CD14-positive monocyte (primary cell): ENCODE measurements around the gene CETP. TPM values are rescaled to one million over a fixed set of nuclear protein-coding genes. Genes with fewer than 3 reads are reported as not detected.

ENCODE experiments used
- DNase-seq, 3 donors: peaks; one replicate each; pipeline ENCODE4 v3.0.0-alpha.2; 2011 to 2022
- H2AFZ ChIP-seq: 2 replicates; pipeline ENCODE4 v1.6.0; 2012; ENCODE audit warnings: mild to moderate bottlenecking, low read depth, low read length, inconsistent platforms; ENCODE audit not compliant: insufficient read depth, poor library complexity, severe bottlenecking
- H3K27ac ChIP-seq, 2 donors: 1 replicate in 1 of 2; 2 replicates in 1 of 2; pipeline ENCODE4 v1.5.1; 2012 to 2013; ENCODE audit warnings: low read length in 2 of 2, control low read depth in 1 of 2, inconsistent platforms in 1 of 2, low read depth in 1 of 2, mild to moderate bottlenecking in 1 of 2
- H3K27me3 ChIP-seq, 2 donors: one replicate each; pipeline versions ENCODE4 v1.6.0 to v1.6.1; 2011 to 2013; ENCODE audit warnings: low read length in 2 of 2; ENCODE audit not compliant: control insufficient read depth in 2 of 2, insufficient read depth in 2 of 2
- H3K36me3 ChIP-seq, 2 donors: replicated peaks in 1 of 2; 1 replicate in 1 of 2; 2 replicates in 1 of 2; pipeline versions ENCODE4 v1.5.1 to v1.6.1; 2012 to 2013; ENCODE audit warnings: low read length in 2 of 2, control low read depth in 1 of 2, inconsistent platforms in 1 of 2, mild to moderate bottlenecking in 1 of 2; ENCODE audit not compliant: insufficient read depth in 2 of 2, control insufficient read depth in 1 of 2
- H3K4me1 ChIP-seq, 2 donors: 1 replicate in 1 of 2; 2 replicates in 1 of 2; pipeline versions ENCODE4 v1.5.1 to v1.6.1; 2012 to 2013; ENCODE audit warnings: low read length in 2 of 2, control low read depth in 1 of 2, inconsistent platforms in 1 of 2, mild to moderate bottlenecking in 1 of 2, moderate library complexity in 1 of 2; ENCODE audit not compliant: insufficient read depth in 2 of 2, control insufficient read depth in 1 of 2
- H3K4me2 ChIP-seq: replicated peaks from 2 replicates; pipeline ENCODE3; 2012; ENCODE audit warnings: low read length, moderate library complexity, mild to moderate bottlenecking; ENCODE audit not compliant: poor library complexity, severe bottlenecking; ENCODE audit errors: extremely low read depth
- H3K4me3 ChIP-seq, 3 experiments: fragments of 200-600 bp in 1 of 3; sonication (generic) in 1 of 3; replicated peaks in 1 of 3; 1 replicate in 2 of 3; 2 replicates in 1 of 3; pipeline ENCODE4 v1.5.1; 2011 to 2013; ENCODE audit warnings: low read length in 3 of 3, mild to moderate bottlenecking in 3 of 3, control low read depth in 2 of 3, low read depth in 2 of 3, inconsistent platforms in 1 of 3, moderate library complexity in 1 of 3
- H3K79me2 ChIP-seq: 2 replicates; pipeline ENCODE4 v1.6.0; 2012; ENCODE audit warnings: mild to moderate bottlenecking, control low read depth, inconsistent platforms, low read length, moderate library complexity; ENCODE audit not compliant: insufficient read depth
- H3K9ac ChIP-seq: 2 replicates; pipeline ENCODE4 v1.6.0; 2017; ENCODE audit warnings: low read length, mild to moderate bottlenecking; ENCODE audit not compliant: insufficient read depth, poor library complexity, severe bottlenecking
- H3K9me3 ChIP-seq, 2 donors: replicated peaks in 1 of 2; 1 replicate in 1 of 2; 2 replicates in 1 of 2; pipeline versions ENCODE4 v1.5.1 to v1.6.1; 2012 to 2013; ENCODE audit warnings: low read length in 2 of 2, control low read depth in 1 of 2; ENCODE audit not compliant: control insufficient read depth in 1 of 2, insufficient read depth in 1 of 2
- H4K20me1 ChIP-seq: 2 replicates; pipeline ENCODE4 v1.6.0; 2012; ENCODE audit warnings: mild to moderate bottlenecking, low read length, control low read depth, moderate library complexity; ENCODE audit not compliant: insufficient read depth
- H3K27ac Mint-ChIP-seq, 7 donors: one replicate each; pipeline ENCODE4 v1.8.0; 2020; ENCODE audit warnings: mild to moderate bottlenecking in 7 of 7, mixed read lengths in 7 of 7, moderate library complexity in 6 of 7, inconsistent platforms in 2 of 7
- H3K27me3 Mint-ChIP-seq, 3 donors: one replicate each; pipeline ENCODE4 v1.8.0; 2021 to 2022; ENCODE audit warnings: low read depth in 3 of 3, mild to moderate bottlenecking in 3 of 3, mixed read lengths in 3 of 3, moderate library complexity in 3 of 3, inconsistent platforms in 1 of 3
- H3K36me3 Mint-ChIP-seq, 2 donors: one replicate each; pipeline ENCODE4 v1.8.0; 2020; ENCODE audit warnings: mixed read lengths in 2 of 2, inconsistent platforms in 1 of 2, mild to moderate bottlenecking in 1 of 2
- H3K4me1 Mint-ChIP-seq: one replicate; pipeline ENCODE4 v1.8.0; 2020; ENCODE audit warnings: mild to moderate bottlenecking, mixed read lengths
- H3K4me3 Mint-ChIP-seq, 2 donors: one replicate each; pipeline ENCODE4 v1.8.0; 2020; ENCODE audit warnings: mild to moderate bottlenecking in 2 of 2, mixed read lengths in 2 of 2, moderate library complexity in 1 of 2
- H3K9me3 Mint-ChIP-seq, 7 donors: one replicate each; pipeline ENCODE4 v1.8.0; 2020 to 2022; ENCODE audit warnings: mixed read lengths in 7 of 7, mild to moderate bottlenecking in 6 of 7, moderate library complexity in 6 of 7, inconsistent platforms in 2 of 7
- WGBS: methylation state at CpG from one replicate; pipeline ENCODE4 v1.1.5; 2013; ENCODE audit warnings: missing lambda C conversion rate; ENCODE audit not compliant: insufficient coverage; 5-methylcytosine and 5-hydroxymethylcytosine counted together
- intact Hi-C, 2 donors: fragments of 100-400 bp; cut with micrococcal nuclease; formaldehyde crosslinking; loops; one replicate each; pipeline versions ENCODE4 v1.15.0 to v1.15.1; 2023
- polyA plus RNA-seq, 3 donors: library from polyadenylated mRNA; depleted of rRNA in 1 of 3; unstranded in 2 of 3; stranded (reverse) in 1 of 3; fragments of 300-500 nt in 2 of 3; fragments of >200 nt in 1 of 3; fragmentation: Illumina TruSeq in 2 of 3; gene quantifications; 1 replicate in 2 of 3; 2 replicates in 1 of 3; pipeline ENCODE4 v1.2.3, GENCODE V29; 2012 to 2021
- TF ChIP-seq, protein P1 (sequence below): fragments of 200-600 bp; IDR thresholded peaks from one replicate; pipeline ENCODE4 v1.8.0; 2022; ENCODE audit warnings: antibody characterized with exemption, mild to moderate bottlenecking

The CETP gene
- polyA plus RNA-seq, 3 donors = 0.61 to 2.1 (median 1.3) TPM

DNA sequence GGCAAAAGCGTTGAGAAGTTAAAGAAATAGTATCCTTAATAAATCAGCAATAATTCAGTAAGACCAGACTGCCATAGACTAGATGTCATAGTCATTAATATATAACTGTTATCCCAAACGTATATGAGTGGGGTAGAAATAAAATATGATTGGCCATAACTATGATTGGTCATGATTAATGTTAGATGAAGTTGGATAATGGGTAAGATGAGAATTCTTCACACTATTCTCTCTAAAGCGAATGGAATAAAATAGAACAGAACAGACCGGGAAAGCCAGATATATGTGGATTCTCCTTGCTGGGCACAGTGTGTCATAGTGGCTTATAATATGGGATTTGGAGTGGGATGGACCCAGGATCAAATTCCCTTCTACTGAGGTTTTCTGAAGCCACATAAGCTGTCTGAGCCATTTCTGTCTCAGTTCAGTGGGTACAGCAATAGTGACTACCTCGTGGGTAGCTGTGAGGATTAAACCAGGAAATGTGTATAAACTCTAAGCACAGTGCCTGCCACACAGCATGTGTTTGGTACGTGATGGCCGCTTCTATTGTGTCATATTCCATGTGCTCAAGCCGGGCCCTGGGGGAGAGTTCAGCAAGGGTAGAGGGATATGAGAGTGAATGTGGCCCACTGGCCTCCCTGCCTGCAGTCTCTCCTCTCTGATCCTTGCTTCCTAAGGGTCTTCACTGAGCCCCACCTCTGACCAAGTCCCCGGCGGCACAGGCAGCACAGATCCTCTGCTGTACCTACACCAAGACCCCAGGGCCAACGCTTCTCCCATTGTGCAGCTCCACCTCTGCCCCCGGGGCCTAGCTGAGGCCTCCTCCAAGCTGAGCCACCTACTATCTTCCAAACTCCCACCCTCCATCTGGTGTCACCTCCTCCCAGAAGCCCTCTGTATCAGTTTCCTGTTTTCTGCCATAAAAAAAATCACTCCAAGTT is 3.7 kb downstream of the CETP start:
- H3K27ac ChIP-seq = peak overlapping the region; percentile 65
- peak overlapping the region in 1 of 3 experiments; percentile 7 for H3K4me3 ChIP-seq
- H4K20me1 ChIP-seq = no peaks in the 10 kb centered on the region
- H3K27me3 ChIP-seq = no peaks in the 10 kb centered on the region
- H3K4me2 ChIP-seq = peak overlapping the region; percentile 7
- WGBS = 49% methylated on average over 8 of the region's 12 CpGs
- TF ChIP-seq, protein P1, sequence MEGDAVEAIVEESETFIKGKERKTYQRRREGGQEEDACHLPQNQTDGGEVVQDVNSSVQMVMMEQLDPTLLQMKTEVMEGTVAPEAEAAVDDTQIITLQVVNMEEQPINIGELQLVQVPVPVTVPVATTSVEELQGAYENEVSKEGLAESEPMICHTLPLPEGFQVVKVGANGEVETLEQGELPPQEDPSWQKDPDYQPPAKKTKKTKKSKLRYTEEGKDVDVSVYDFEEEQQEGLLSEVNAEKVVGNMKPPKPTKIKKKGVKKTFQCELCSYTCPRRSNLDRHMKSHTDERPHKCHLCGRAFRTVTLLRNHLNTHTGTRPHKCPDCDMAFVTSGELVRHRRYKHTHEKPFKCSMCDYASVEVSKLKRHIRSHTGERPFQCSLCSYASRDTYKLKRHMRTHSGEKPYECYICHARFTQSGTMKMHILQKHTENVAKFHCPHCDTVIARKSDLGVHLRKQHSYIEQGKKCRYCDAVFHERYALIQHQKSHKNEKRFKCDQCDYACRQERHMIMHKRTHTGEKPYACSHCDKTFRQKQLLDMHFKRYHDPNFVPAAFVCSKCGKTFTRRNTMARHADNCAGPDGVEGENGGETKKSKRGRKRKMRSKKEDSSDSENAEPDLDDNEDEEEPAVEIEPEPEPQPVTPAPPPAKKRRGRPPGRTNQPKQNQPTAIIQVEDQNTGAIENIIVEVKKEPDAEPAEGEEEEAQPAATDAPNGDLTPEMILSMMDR = no peak
- intact Hi-C loops = loop anchor here in 1 of 2 donors (5.0 to 10.0 kb wide), 2 partner anchors 77 to 199 kb away; no protein-coding TSS in a partner anchor
- H3K9me3 Mint-ChIP-seq = peaks cover 0 to 4% (median 0%) of the 10 kb centered on the region in 7 donors
- H3K4me1 ChIP-seq = peaks cover 56 to 65% of the 10 kb centered on the region in 2 donors
- no peaks in the 10 kb centered on the region for H3K79me2 ChIP-seq
- H2AFZ ChIP-seq = peak overlapping the region; percentile 66
- H3K9me3 ChIP-seq = no peaks in the 10 kb centered on the region
- DNase-seq = peak; percentile 32 to 57 (median 53)
- peaks cover 0 to 4% of the 10 kb centered on the region in 2 donors for H3K36me3 Mint-ChIP-seq
- no peaks in the 10 kb centered on the region for H3K36me3 ChIP-seq
- peak overlapping the region; percentile 12 to 52 for H3K4me3 Mint-ChIP-seq
- H3K27me3 Mint-ChIP-seq = peaks cover 0 to 5% (median 0%) of the 10 kb centered on the region in 3 donors
- H3K9ac ChIP-seq = no peak overlapping the region
- peaks cover 56% of the 10 kb centered on the region for H3K4me1 Mint-ChIP-seq
- peak overlapping the region; percentile 81 to 95 (median 89) for H3K27ac Mint-ChIP-seq

DNA sequence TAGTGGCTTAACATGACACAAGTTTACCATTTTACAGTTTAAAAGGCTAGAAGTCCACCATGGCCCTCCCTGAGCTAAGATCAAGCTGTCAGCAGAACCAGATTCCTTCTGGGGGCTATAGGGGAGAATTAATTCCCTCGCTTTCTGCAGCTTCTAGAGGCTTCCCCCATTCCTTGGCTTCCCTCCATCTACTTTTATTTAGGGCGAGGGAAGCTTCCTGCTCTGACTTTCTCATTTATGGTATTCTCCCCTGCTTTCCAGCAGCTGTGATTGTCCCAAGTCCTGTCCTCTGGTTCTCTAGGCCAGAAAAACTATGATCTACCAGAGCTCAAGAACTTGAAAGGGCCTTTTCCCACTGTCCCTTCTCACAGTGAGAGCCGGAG is 4.3 kb downstream of the CETP start:
- DNase-seq = no peak
- peak overlapping the region; percentile 7 for H3K4me2 ChIP-seq
- H3K27me3 Mint-ChIP-seq = peaks cover 0 to 5% (median 0%) of the 10 kb centered on the region in 3 donors
- peak overlapping the region; percentile 56 to 65 for H3K27ac ChIP-seq
- no peaks in the 10 kb centered on the region for H3K36me3 ChIP-seq
- peak overlapping the region; percentile 81 to 95 (median 89) for H3K27ac Mint-ChIP-seq
- H3K4me3 ChIP-seq = peak overlapping the region in 1 of 3 experiments; percentile 7
- peaks cover 54% of the 10 kb centered on the region for H3K4me1 Mint-ChIP-seq
- H4K20me1 ChIP-seq = no peaks in the 10 kb centered on the region
- no peaks in the 10 kb centered on the region for H3K9me3 ChIP-seq
- H3K4me3 Mint-ChIP-seq = peak overlapping the region; percentile 0 to 30
- H3K9me3 Mint-ChIP-seq = peaks cover 0 to 4% (median 0%) of the 10 kb centered on the region in 7 donors
- no peaks in the 10 kb centered on the region for H3K79me2 ChIP-seq
- H3K27me3 ChIP-seq = no peaks in the 10 kb centered on the region
- peaks cover 0 to 4% of the 10 kb centered on the region in 2 donors for H3K36me3 Mint-ChIP-seq
- H2AFZ ChIP-seq = peak overlapping the region; percentile 66
- no peak overlapping the region for H3K9ac ChIP-seq
- intact Hi-C loops = loop anchor here in 1 of 2 donors (5.0 to 10.0 kb wide), 2 partner anchors 76 to 199 kb away; no protein-coding TSS in a partner anchor
- H3K4me1 ChIP-seq = peaks cover 56 to 61% of the 10 kb centered on the region in 2 donors
- TF ChIP-seq, protein P1 = no peak
- no CpG with 5 or more reads among the region's 3 CpGs for WGBS
